ENCODE data around the gene PPP1CA.

DNA sequence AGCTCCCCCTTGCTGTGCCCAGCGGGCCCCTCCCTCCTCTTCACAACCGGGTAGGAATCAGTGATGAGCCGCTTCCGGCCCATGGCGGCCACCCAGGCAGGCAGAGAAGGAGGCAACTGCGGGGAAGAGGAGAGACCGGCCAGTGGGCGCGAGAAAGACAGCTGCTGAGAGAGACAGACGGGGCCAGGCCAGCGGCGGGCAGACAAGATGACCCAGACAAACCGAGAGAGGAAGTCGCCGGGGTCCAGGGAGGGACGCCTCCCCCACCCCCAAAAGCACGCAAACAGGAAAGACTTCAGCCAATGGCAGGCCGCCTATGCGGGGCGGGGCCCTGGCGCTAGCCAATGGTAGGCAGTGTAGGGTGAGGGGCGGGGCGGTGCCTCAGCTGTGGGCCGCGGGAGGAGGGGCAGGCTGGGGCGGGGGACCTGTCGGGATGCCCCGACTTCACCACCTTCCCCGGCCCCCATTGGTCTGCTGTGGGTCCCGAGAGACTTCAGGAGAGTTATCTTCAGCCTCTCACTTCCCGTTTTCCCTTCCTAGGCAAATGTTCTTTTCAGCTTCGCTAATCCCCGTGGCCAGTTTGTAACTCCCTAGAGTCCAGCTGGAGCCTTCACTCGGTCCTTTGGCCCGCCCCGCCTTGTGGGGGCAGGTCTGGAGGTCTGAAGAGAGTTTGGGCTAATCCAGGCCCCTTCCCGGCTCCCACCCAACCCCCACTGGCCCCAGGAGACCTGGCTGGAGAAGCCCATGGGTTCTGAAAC lies 48.2 kb downstream of the PPP1CA start, which contains the start of gene POLD4:
- TF ChIP-seq POLR2A (IDR thresholded peaks at IDR 0.05; ENCODE audit: low read length) (peak; percentile 87), GATA1 (IDR thresholded peaks at IDR 0.05; ENCODE audit: low read depth, low read length) (no peak)

All from erythroblast (primary cell).